OCI-LY3 (cell line): ENCODE results near the gene IQCH.

ENCODE experiments used
- H2AFZ ChIP-seq: fragments of 200-600, 300-600 bp; shearing (Covaris generic); 2 replicates; pipeline ENCODE4 v1.6.0; 2014; ENCODE audit warnings: antibody characterized with exemption, low read depth, low read length
- H3K27ac ChIP-seq: fragments of 200-600, 300-600 bp; sonication (generic); 2 replicates; pipeline ENCODE4 v1.5.1; 2014; ENCODE audit warnings: mild to moderate bottlenecking, low read length, moderate library complexity, mixed read lengths
- H3K27me3 ChIP-seq: fragments of 200-600, 300-600 bp; sonication (generic); 2 replicates; pipeline ENCODE4 v1.6.1; 2014; ENCODE audit warnings: low read depth, low read length, mixed read lengths
- H3K36me3 ChIP-seq: fragments of 200-600, 300-600 bp; sonication (generic); replicated peaks from 2 replicates; pipeline ENCODE3; 2014; ENCODE audit warnings: low read depth, low read length, mixed read lengths
- H3K4me1 ChIP-seq: fragments of 300-600, 200-600 bp; sonication (generic); 2 replicates; pipeline ENCODE4 v1.6.1; 2014; ENCODE audit warnings: low read length, mixed read lengths
- H3K4me2 ChIP-seq: fragments of 200-600, 300-600 bp; sonication (generic); 2 replicates; pipeline ENCODE4 v1.6.1; 2014; ENCODE audit warnings: low read length, mixed read lengths
- H3K4me3 ChIP-seq: fragments of 300-600, 200-600 bp; sonication (generic); 2 replicates; pipeline ENCODE4 v1.5.1; 2014; ENCODE audit warnings: antibody characterized with exemption, mild to moderate bottlenecking, low read length, moderate library complexity
- H3K79me2 ChIP-seq: fragments of 300-600, 200-600 bp; shearing (Covaris generic); 2 replicates; pipeline ENCODE4 v1.6.1; 2014; ENCODE audit warnings: mild to moderate bottlenecking, low read length, mixed read lengths
- H3K9ac ChIP-seq: fragments of 300-600, 200-600 bp; shearing (Covaris generic); 2 replicates; pipeline ENCODE4 v1.6.0; 2014; ENCODE audit warnings: mild to moderate bottlenecking, low read length, moderate library complexity
- H3K9me3 ChIP-seq: fragments of 200-600, 300-600 bp; shearing (Covaris generic); 2 replicates; pipeline ENCODE4 v1.6.1; 2014; ENCODE audit warnings: low read length, mixed read lengths; ENCODE audit not compliant: insufficient read depth
- H4K20me1 ChIP-seq: fragments of 200-600, 300-600 bp; sonication (generic); 2 replicates; pipeline ENCODE4 v1.6.1; 2016; ENCODE audit warnings: low read length, mixed read lengths; ENCODE audit not compliant: insufficient read depth
- CTCF ChIP-seq: fragments of 200-600, 300-600 bp; sonication (generic); IDR thresholded peaks from 2 replicates; pipeline ENCODE4 v1.5.1; 2014; ENCODE audit warnings: antibody characterized with exemption, low read length, low read depth
- EZH2phosphoT487 ChIP-seq: fragments of 200-600 bp; shearing (Covaris generic); IDR thresholded peaks from 2 replicates; pipeline ENCODE4 v1.6.1; 2018; ENCODE audit warnings: antibody characterized with exemption, mixed run types, low read depth

Gene IQCH

GRCh38 chr15:67267440-67267839 lies 12.9 kb downstream of the IQCH start:
- Histone ChIP-seq H2AFZ (no peak overlapping the region), H3K27ac (no peak overlapping the region), H3K27me3 (0 out of 2 replicates have a peak, but pooled peaks cover 4% of the 10 kb centered on the region), H3K79me2 (no peaks in the 10 kb centered on the region), H4K20me1 (no peaks in the 10 kb centered on the region), H3K4me3 (no peak overlapping the region), H3K9me3 (no peaks in the 10 kb centered on the region), H3K4me2 (no peak overlapping the region), H3K36me3 (no peaks in the 10 kb centered on the region), H3K9ac (no peak overlapping the region), H3K4me1 (no peaks in the 10 kb centered on the region)
- no peak for TF ChIP-seq EZH2phosphoT487
- no peak for TF ChIP-seq CTCF

GRCh38 chr15:67267951-67268941 lies 13.7 kb downstream of the IQCH start:
- Histone ChIP-seq H3K36me3 (no peaks in the 10 kb centered on the region), H3K9me3 (no peaks in the 10 kb centered on the region), H3K79me2 (no peaks in the 10 kb centered on the region), H3K4me2 (no peak overlapping the region), H2AFZ (no peak overlapping the region), H3K4me1 (no peaks in the 10 kb centered on the region), H3K9ac (no peak overlapping the region), H3K4me3 (no peak overlapping the region), H3K27ac (no peak overlapping the region), H4K20me1 (no peaks in the 10 kb centered on the region), H3K27me3 (0 out of 2 replicates have a peak, but pooled peaks cover 4% of the 10 kb centered on the region)
- TF ChIP-seq CTCF (no peak), EZH2phosphoT487 (no peak)

GRCh38 chr15:67274236-67274635 lies 19.6 kb downstream of the IQCH start:
- H3K4me2 ChIP-seq, result no peak overlapping the region
- no peaks in the 10 kb centered on the region for H3K79me2 ChIP-seq
- H3K4me1 ChIP-seq, result no peaks in the 10 kb centered on the region
- no peak overlapping the region for H3K9ac ChIP-seq
- no peaks in the 10 kb centered on the region for H3K27me3 ChIP-seq
- H3K4me3 ChIP-seq, result no peak overlapping the region
- H3K36me3 ChIP-seq, result no peaks in the 10 kb centered on the region
- H2AFZ ChIP-seq, result no peak overlapping the region
- H3K9me3 ChIP-seq, result peaks cover 15% of the 10 kb centered on the region
- H3K27ac ChIP-seq, result no peak overlapping the region
- H4K20me1 ChIP-seq, result no peaks in the 10 kb centered on the region
- no peak for TF ChIP-seq EZH2phosphoT487
- no peak for TF ChIP-seq CTCF

GRCh38 chr15:67276666-67277065 lies 22.1 kb downstream of the IQCH start:
- H4K20me1 ChIP-seq, result no peaks in the 10 kb centered on the region
- H3K4me2 ChIP-seq, result no peak overlapping the region
- no peaks in the 10 kb centered on the region for H3K27me3 ChIP-seq
- no peak for TF ChIP-seq CTCF
- H3K27ac ChIP-seq, result no peak overlapping the region
- no peak overlapping the region for H3K4me3 ChIP-seq
- peaks cover 15% of the 10 kb centered on the region for H3K9me3 ChIP-seq
- H3K79me2 ChIP-seq, result no peaks in the 10 kb centered on the region
- H3K9ac ChIP-seq, result no peak overlapping the region
- H3K4me1 ChIP-seq, result no peaks in the 10 kb centered on the region
- H2AFZ ChIP-seq, result no peak overlapping the region
- H3K36me3 ChIP-seq, result no peaks in the 10 kb centered on the region
